Measurements from ENCODE around the gene LEF1.

Gene LEF1

DNA sequence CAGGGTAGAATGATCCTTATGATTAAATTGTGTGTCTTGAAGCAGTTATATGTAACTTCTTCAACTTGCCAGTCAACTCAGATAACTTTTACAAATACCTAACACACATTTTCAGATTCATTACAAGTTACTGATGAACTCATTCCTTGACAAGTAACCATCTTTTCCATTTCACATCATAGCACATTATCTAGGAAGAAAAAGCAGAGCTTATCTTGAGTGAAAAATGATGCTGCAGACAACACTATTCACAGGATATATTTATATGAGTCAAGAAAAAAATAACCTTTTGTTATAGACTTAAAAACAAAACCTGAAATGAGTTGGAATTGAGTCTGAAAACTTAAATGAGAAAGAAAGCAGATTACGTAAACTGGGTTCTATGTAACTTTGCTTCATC, 68.9 kb downstream of the LEF1 start:
- no peak overlapping the region for H2AFZ ChIP-seq (ENCODE audit: low read length, unreplicated experiment)
- no peaks in the 10 kb centered on the region for H3K36me3 ChIP-seq (ENCODE audit: insufficient read depth, low read length)
- H3K27me3 ChIP-seq (ENCODE audit: insufficient read depth, low read length) = peaks cover 52% of the 10 kb centered on the region
- no peak overlapping the region for H3K27ac ChIP-seq (ENCODE audit: low read depth, low read length)
- H3K4me3 ChIP-seq (ENCODE audit: low read depth, low read length) = no peak overlapping the region
- no peaks in the 10 kb centered on the region for H3K4me1 ChIP-seq (ENCODE audit: control insufficient read depth, insufficient read depth, low read length, unreplicated experiment)
- no peaks in the 10 kb centered on the region for H3K79me2 ChIP-seq (ENCODE audit: control insufficient read depth, insufficient read depth, low read length, unreplicated experiment)

DNA sequence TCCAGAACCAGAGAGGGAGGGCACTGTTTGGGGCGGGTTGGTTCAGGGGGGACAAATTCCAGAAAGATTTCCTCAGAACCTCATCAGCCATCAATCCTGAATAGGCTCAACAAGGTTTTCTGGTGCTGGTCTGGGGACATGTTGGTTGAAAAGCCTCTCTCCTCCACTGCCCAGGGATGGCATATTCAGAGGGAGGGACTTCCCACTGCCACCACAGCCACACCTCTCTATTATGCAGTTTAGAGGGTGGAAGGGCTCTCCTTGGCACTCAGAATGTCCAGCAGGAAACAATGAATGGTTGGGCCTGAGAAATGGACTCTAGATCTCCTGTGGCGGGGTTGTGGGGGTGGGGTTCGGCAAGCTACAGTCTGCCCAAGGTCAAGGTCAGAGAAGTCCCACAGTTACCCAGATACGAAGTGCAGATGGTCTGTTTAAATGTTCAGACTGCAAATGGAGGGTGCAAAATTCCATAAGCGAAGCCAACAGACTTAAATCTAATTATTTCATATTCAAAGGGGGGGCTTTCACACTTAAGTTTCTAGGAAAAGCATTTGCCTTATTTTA, 70.7 kb downstream of the LEF1 start:
- H3K4me1 ChIP-seq (ENCODE audit: control insufficient read depth, insufficient read depth, low read length, unreplicated experiment) = no peaks in the 10 kb centered on the region
- no peak overlapping the region for H2AFZ ChIP-seq (ENCODE audit: low read length, unreplicated experiment)
- no peaks in the 10 kb centered on the region for H3K36me3 ChIP-seq (ENCODE audit: insufficient read depth, low read length)
- H3K4me3 ChIP-seq (ENCODE audit: low read depth, low read length) = no peak overlapping the region
- peaks cover 57% of the 10 kb centered on the region for H3K27me3 ChIP-seq (ENCODE audit: insufficient read depth, low read length)
- no peaks in the 10 kb centered on the region for H3K79me2 ChIP-seq (ENCODE audit: control insufficient read depth, insufficient read depth, low read length, unreplicated experiment)
- H3K27ac ChIP-seq (ENCODE audit: low read depth, low read length) = no peak overlapping the region

- no peak overlapping the region for H3K27ac ChIP-seq (ENCODE audit: low read depth, low read length)
- no peaks in the 10 kb centered on the region for H3K4me1 ChIP-seq (ENCODE audit: control insufficient read depth, insufficient read depth, low read length, unreplicated experiment)
- H3K27me3 ChIP-seq (ENCODE audit: insufficient read depth, low read length) = peaks cover 45% of the 10 kb centered on the region
- H3K4me3 ChIP-seq (ENCODE audit: low read depth, low read length) = no peak overlapping the region
- no peak overlapping the region for H2AFZ ChIP-seq (ENCODE audit: low read length, unreplicated experiment)
- H3K36me3 ChIP-seq (ENCODE audit: insufficient read depth, low read length) = no peaks in the 10 kb centered on the region
- H3K79me2 ChIP-seq (ENCODE audit: control insufficient read depth, insufficient read depth, low read length, unreplicated experiment) = no peaks in the 10 kb centered on the region
Measured at GRCh38 chr4:108094923-108095482, 73.7 kb downstream of the LEF1 start.

DNA sequence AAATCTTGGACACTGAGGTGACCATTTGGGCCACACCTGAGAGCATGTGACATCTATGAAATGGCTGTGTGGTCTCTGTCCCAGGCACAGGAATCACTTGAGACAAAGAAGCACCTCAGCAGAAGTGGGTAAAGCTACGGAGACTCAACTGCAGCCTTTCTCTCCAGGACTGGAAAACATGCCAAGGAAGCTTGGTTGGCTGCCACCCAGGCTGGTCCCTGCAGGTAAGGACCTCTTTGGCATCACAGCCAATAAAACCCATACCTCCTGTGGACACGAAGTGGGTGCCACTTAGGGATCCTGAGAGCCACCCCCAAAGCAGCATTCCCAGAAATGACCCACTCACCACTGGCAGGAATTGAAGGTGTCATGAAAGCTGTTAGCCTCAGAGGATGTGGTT, 74.6 kb downstream of the LEF1 start:
- H3K27ac ChIP-seq (ENCODE audit: low read depth, low read length) = no peak overlapping the region
- no peaks in the 10 kb centered on the region for H3K36me3 ChIP-seq (ENCODE audit: insufficient read depth, low read length)
- peaks cover 48% of the 10 kb centered on the region for H3K27me3 ChIP-seq (ENCODE audit: insufficient read depth, low read length)
- no peaks in the 10 kb centered on the region for H3K4me1 ChIP-seq (ENCODE audit: control insufficient read depth, insufficient read depth, low read length, unreplicated experiment)
- no peak overlapping the region for H2AFZ ChIP-seq (ENCODE audit: low read length, unreplicated experiment)
- no peak overlapping the region for H3K4me3 ChIP-seq (ENCODE audit: low read depth, low read length)
- no peaks in the 10 kb centered on the region for H3K79me2 ChIP-seq (ENCODE audit: control insufficient read depth, insufficient read depth, low read length, unreplicated experiment)

DNA sequence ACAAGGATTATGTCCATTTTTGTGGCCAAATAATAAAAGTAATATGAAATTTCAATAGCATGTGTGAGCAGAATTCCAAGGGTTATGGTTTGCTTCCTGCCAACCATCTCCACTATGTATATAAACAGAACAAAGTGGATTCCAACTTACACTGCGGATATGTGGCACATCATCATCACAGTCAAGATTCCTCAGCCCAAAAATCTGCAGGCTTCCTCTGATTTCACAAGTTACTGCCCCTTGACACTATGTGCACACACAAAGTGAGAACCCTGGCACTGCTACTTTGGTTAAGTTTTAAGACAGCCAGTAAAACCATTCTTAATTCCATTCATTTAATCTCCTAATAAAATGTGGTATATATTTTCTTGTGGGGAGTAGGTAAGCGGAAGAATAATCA, 76.4 kb downstream of the LEF1 start:
- no peak overlapping the region for H3K27ac ChIP-seq (ENCODE audit: low read depth, low read length)
- H3K27me3 ChIP-seq (ENCODE audit: insufficient read depth, low read length) = peaks cover 56% of the 10 kb centered on the region
- H3K79me2 ChIP-seq (ENCODE audit: control insufficient read depth, insufficient read depth, low read length, unreplicated experiment) = no peaks in the 10 kb centered on the region
- no peaks in the 10 kb centered on the region for H3K4me1 ChIP-seq (ENCODE audit: control insufficient read depth, insufficient read depth, low read length, unreplicated experiment)
- H3K4me3 ChIP-seq (ENCODE audit: low read depth, low read length) = no peak overlapping the region
- H3K36me3 ChIP-seq (ENCODE audit: insufficient read depth, low read length) = no peaks in the 10 kb centered on the region
- H2AFZ ChIP-seq (ENCODE audit: low read length, unreplicated experiment) = no peak overlapping the region

DNA sequence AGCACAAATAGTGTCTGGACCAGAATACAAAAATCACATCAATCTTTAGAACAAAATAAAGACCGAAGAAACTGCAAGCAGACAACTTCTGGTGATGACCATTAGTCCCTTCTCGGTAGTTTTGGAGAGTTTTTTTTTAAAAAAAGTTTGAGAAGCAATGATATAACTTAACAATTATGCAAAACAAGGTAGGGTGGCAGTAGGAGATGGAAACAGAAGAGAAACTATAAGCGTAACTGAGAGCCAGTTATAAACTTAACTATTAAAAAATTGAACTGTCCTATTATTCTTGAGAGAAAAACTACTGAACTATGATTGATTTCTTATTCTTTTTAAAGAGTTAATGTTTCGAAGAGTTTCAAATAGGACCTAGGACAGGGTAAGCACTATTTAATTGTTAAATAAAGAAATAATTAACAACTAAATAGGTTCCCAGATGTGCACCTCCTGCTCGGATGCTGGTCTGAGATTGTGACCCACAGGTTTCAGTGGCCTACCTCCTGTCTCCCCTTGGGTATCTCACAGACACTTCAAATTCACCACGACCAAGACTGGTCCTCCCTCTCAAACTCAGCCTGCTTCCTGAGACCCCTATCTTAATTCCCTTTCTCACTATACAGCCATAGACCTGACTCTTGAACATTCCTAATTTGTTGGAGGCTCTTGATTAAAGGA, 81.3 kb downstream of the LEF1 start:
- Histone ChIP-seq H3K4me3 (ENCODE audit: low read depth, low read length) (no peak overlapping the region), H3K79me2 (ENCODE audit: control insufficient read depth, insufficient read depth, low read length, unreplicated experiment) (no peaks in the 10 kb centered on the region), H3K4me1 (ENCODE audit: control insufficient read depth, insufficient read depth, low read length, unreplicated experiment) (no peaks in the 10 kb centered on the region)

GRCh38 chr4:108081256-108081655, 87.5 kb downstream of the LEF1 start:
- H2AFZ ChIP-seq (ENCODE audit: low read length, unreplicated experiment) = no peak overlapping the region
- no peak overlapping the region for H3K4me3 ChIP-seq (ENCODE audit: low read depth, low read length)
- H3K79me2 ChIP-seq (ENCODE audit: control insufficient read depth, insufficient read depth, low read length, unreplicated experiment) = no peaks in the 10 kb centered on the region
- H3K27me3 ChIP-seq (ENCODE audit: insufficient read depth, low read length) = peaks cover 53% of the 10 kb centered on the region
- no peak overlapping the region for H3K27ac ChIP-seq (ENCODE audit: low read depth, low read length)
- H3K36me3 ChIP-seq (ENCODE audit: insufficient read depth, low read length) = no peaks in the 10 kb centered on the region
- no peaks in the 10 kb centered on the region for H3K4me1 ChIP-seq (ENCODE audit: control insufficient read depth, insufficient read depth, low read length, unreplicated experiment)

More for the DNA sequence above, 81.3 kb downstream of the LEF1 start:
- peaks cover 44% of the 10 kb centered on the region for H3K27me3 ChIP-seq (ENCODE audit: insufficient read depth, low read length)
- no peak overlapping the region for H2AFZ ChIP-seq (ENCODE audit: low read length, unreplicated experiment)
- H3K27ac ChIP-seq (ENCODE audit: low read depth, low read length) = no peak overlapping the region
- H3K36me3 ChIP-seq (ENCODE audit: insufficient read depth, low read length) = no peaks in the 10 kb centered on the region

DNA sequence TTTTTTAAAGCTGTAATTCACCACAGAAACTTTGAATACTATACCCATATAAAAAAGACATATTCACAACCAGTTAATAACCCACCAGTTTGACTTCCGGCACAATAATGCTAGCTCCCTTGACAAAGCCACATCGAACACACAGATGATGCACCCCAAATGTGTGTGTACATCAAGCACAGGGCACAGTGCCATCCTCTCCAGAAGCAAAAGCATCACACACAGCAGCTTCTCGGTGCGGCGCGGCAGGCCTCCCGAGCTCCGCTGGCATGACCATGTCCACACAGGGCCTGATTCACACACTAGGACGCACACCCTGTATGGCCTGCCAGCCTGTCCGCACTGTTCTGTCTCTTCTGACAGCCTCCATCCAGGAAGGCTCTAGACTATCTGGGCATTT, 88.0 kb downstream of the LEF1 start:
- Histone ChIP-seq H3K27me3 (ENCODE audit: insufficient read depth, low read length) (peaks cover 51% of the 10 kb centered on the region), H3K27ac (ENCODE audit: low read depth, low read length) (no peak overlapping the region), H2AFZ (ENCODE audit: low read length, unreplicated experiment) (no peak overlapping the region), H3K4me1 (ENCODE audit: control insufficient read depth, insufficient read depth, low read length, unreplicated experiment) (no peaks in the 10 kb centered on the region), H3K79me2 (ENCODE audit: control insufficient read depth, insufficient read depth, low read length, unreplicated experiment) (no peaks in the 10 kb centered on the region), H3K36me3 (ENCODE audit: insufficient read depth, low read length) (no peaks in the 10 kb centered on the region), H3K4me3 (ENCODE audit: low read depth, low read length) (no peak overlapping the region)

GRCh38 chr4:108078024-108078733, 90.6 kb downstream of the LEF1 start:
- H3K36me3 ChIP-seq (ENCODE audit: insufficient read depth, low read length) = no peaks in the 10 kb centered on the region
- no peak overlapping the region for H2AFZ ChIP-seq (ENCODE audit: low read length, unreplicated experiment)
- no peaks in the 10 kb centered on the region for H3K79me2 ChIP-seq (ENCODE audit: control insufficient read depth, insufficient read depth, low read length, unreplicated experiment)
- H3K4me3 ChIP-seq (ENCODE audit: low read depth, low read length) = no peak overlapping the region
- H3K4me1 ChIP-seq (ENCODE audit: control insufficient read depth, insufficient read depth, low read length, unreplicated experiment) = no peaks in the 10 kb centered on the region
- H3K27me3 ChIP-seq (ENCODE audit: insufficient read depth, low read length) = peaks cover 43% of the 10 kb centered on the region
- H3K27ac ChIP-seq (ENCODE audit: low read depth, low read length) = no peak overlapping the region

GRCh38 chr4:108072300-108072699, 96.4 kb downstream of the LEF1 start:
- Histone ChIP-seq H3K79me2 (ENCODE audit: control insufficient read depth, insufficient read depth, low read length, unreplicated experiment) (no peaks in the 10 kb centered on the region), H3K4me3 (ENCODE audit: low read depth, low read length) (no peak overlapping the region), H2AFZ (ENCODE audit: low read length, unreplicated experiment) (no peak overlapping the region), H3K27me3 (ENCODE audit: insufficient read depth, low read length) (peaks cover 22% of the 10 kb centered on the region), H3K27ac (ENCODE audit: low read depth, low read length) (no peak overlapping the region), H3K36me3 (ENCODE audit: insufficient read depth, low read length) (no peaks in the 10 kb centered on the region), H3K4me1 (ENCODE audit: control insufficient read depth, insufficient read depth, low read length, unreplicated experiment) (no peaks in the 10 kb centered on the region)

Data from ACC112 (cell line).